Measurements from ENCODE around the gene FARS2. TPM values are rescaled to one million over a fixed set of nuclear protein-coding genes. Genes with fewer than 3 reads are reported as not detected.

Gene FARS2
- total and polyA plus RNA-seq, 2 donors (not counting 1 experiment from before 2014, with no cell fraction given) = 33.0 to 35.5 TPM

GRCh38 chr6:5280920-5281319 lies 19.6 kb downstream of the FARS2 start:
- intact Hi-C loops (cut with micrococcal nuclease) = no loop called here
- Mint-ChIP-seq H3K4me3 (no peak overlapping the region), H3K27ac (no peak overlapping the region), H3K27me3 (no peaks in the 10 kb centered on the region), H3K9me3 (ENCODE audit: insufficient read depth) (no peaks in the 10 kb centered on the region), H3K4me1 (peaks cover 58% of the 10 kb centered on the region)
- Histone ChIP-seq H3K36me3 (replicated peaks in 1 of 2; ENCODE audit: control extremely low read depth in 1 of 2, control insufficient read depth in 1 of 2, extremely low read depth in 1 of 2, insufficient read depth in 2 of 2, low read length in 1 of 2) (peaks cover 0 to 1% of the 10 kb centered on the region in 2 experiments), H3K27me3 (replicated peaks in 1 of 4; ENCODE audit: control extremely low read depth in 1 of 4, control insufficient read depth in 3 of 4, insufficient read depth in 4 of 4, low read length in 3 of 4) (no peaks in the 10 kb centered on the region), H2AFZ (ENCODE audit: insufficient read depth, low read depth, low read length, poor library complexity, severe bottlenecking) (no peak overlapping the region), H3K4me1 (ENCODE audit: control insufficient read depth in 2 of 2, insufficient read depth in 2 of 2, low read length in 2 of 2) (peaks cover 15 to 20% of the 10 kb centered on the region in 2 donors), H4K20me1 (ENCODE audit: control insufficient read depth, insufficient read depth, low read length, poor library complexity, severe bottlenecking) (peaks cover 22% of the 10 kb centered on the region), H3K4me2 (replicated peaks; ENCODE audit: low read depth, low read length, poor library complexity, severe bottlenecking) (no peak overlapping the region), H3K9ac (ENCODE audit: low read length) (no peak overlapping the region), H3K79me2 (ENCODE audit: control insufficient read depth, insufficient read depth, low read length) (peaks cover 78% of the 10 kb centered on the region), H3K4me3 (ENCODE audit: control extremely low read depth in 1 of 5, extremely low read depth in 1 of 5, insufficient read depth in 1 of 5, low read depth in 2 of 5, low read length in 4 of 5) (no peak overlapping the region), H3K27ac (ENCODE audit: low read length in 2 of 2) (no peak overlapping the region), H3K9me3 (ENCODE audit: control extremely low read depth in 1 of 3, control insufficient read depth in 2 of 3, insufficient read depth in 1 of 3, low read length in 2 of 3) (no peaks in the 10 kb centered on the region)
- CTCF ChIA-PET = interaction anchor here (1.3 kb wide), 1 partner anchor 22 kb away, joined by 5 read pairs; no protein-coding TSS in a partner anchor
- 80% methylated on average over 1 of the region's 2 CpGs for WGBS (ENCODE audit: insufficient coverage)
- TF ChIP-seq EZH2 (IDR thresholded peaks at IDR 0.05; ENCODE audit: borderline replicate concordance, insufficient read depth, low read depth, low read length, poor library complexity, severe bottlenecking) (no peak), CTCF (IDR thresholded peaks at IDR 0.05) (no peak)
- POLR2A ChIA-PET = no interaction called here
- no peak for ATAC-seq (ENCODE audit: low read depth)
- no peak for DNase-seq

GRCh38 chr6:5282191-5282623 lies 20.9 kb downstream of the FARS2 start:
- H3K4me1 Mint-ChIP-seq = peaks cover 61% of the 10 kb centered on the region
- intact Hi-C loops (cut with micrococcal nuclease) = no loop called here
- peaks cover 79% of the 10 kb centered on the region for H3K79me2 ChIP-seq (ENCODE audit: control insufficient read depth, insufficient read depth, low read length)

More at GRCh38 chr6:5282191-5282623, 20.9 kb downstream of the FARS2 start:
- no peak for DNase-seq
- Histone ChIP-seq H3K4me1 (ENCODE audit: control insufficient read depth in 2 of 2, insufficient read depth in 2 of 2, low read length in 2 of 2) (peaks cover 15 to 25% of the 10 kb centered on the region in 2 donors), H3K9me3 (ENCODE audit: control extremely low read depth in 1 of 3, control insufficient read depth in 2 of 3, insufficient read depth in 1 of 3, low read length in 2 of 3) (no peaks in the 10 kb centered on the region), H3K4me2 (replicated peaks; ENCODE audit: low read depth, low read length, poor library complexity, severe bottlenecking) (no peak overlapping the region), H3K9ac (ENCODE audit: low read length) (no peak overlapping the region), H4K20me1 (ENCODE audit: control insufficient read depth, insufficient read depth, low read length, poor library complexity, severe bottlenecking) (peaks cover 20% of the 10 kb centered on the region), H3K4me3 (ENCODE audit: control extremely low read depth in 1 of 5, extremely low read depth in 1 of 5, insufficient read depth in 1 of 5, low read depth in 2 of 5, low read length in 4 of 5) (no peak overlapping the region), H2AFZ (ENCODE audit: insufficient read depth, low read depth, low read length, poor library complexity, severe bottlenecking) (no peak overlapping the region), H3K27me3 (replicated peaks in 1 of 4; ENCODE audit: control extremely low read depth in 1 of 4, control insufficient read depth in 3 of 4, insufficient read depth in 4 of 4, low read length in 3 of 4) (no peaks in the 10 kb centered on the region), H3K27ac (ENCODE audit: low read length in 2 of 2) (no peak overlapping the region), H3K36me3 (replicated peaks in 1 of 2; ENCODE audit: control extremely low read depth in 1 of 2, control insufficient read depth in 1 of 2, extremely low read depth in 1 of 2, insufficient read depth in 2 of 2, low read length in 1 of 2) (peaks cover 1 to 5% of the 10 kb centered on the region in 2 experiments)
- Mint-ChIP-seq H3K9me3 (ENCODE audit: insufficient read depth) (no peaks in the 10 kb centered on the region), H3K27me3 (no peaks in the 10 kb centered on the region), H3K27ac (no peak overlapping the region), H3K4me3 (peak overlapping the region; percentile 18)
- ChIA-PET POLR2A (no interaction called here), CTCF (no interaction called here)
- no peak for ATAC-seq (ENCODE audit: low read depth)
- TF ChIP-seq CTCF (IDR thresholded peaks at IDR 0.05) (no peak), EZH2 (IDR thresholded peaks at IDR 0.05; ENCODE audit: borderline replicate concordance, insufficient read depth, low read depth, low read length, poor library complexity, severe bottlenecking) (no peak)
- 93% methylated on average over 9 of the region's 9 CpGs for WGBS (ENCODE audit: insufficient coverage)
